Sigmoid colon (tissue), 4 donors: ENCODE data around the gene CALCR.

Experiments used
- EP300 ChIP-seq, 4 donors: sonication (generic); formaldehyde crosslinking; IDR thresholded peaks; one replicate each; pipeline ENCODE4 v1.6.1; 2017; ENCODE audit warnings: antibody characterized with exemption in 4 of 4
- POLR2A ChIP-seq, 2 donors: fragments of 450-650 bp; IDR thresholded peaks; one replicate each; pipeline ENCODE4 v1.6.1; 2016; ENCODE audit warnings: antibody characterized with exemption in 2 of 2, mild to moderate bottlenecking in 2 of 2, moderate library complexity in 2 of 2

DNA sequence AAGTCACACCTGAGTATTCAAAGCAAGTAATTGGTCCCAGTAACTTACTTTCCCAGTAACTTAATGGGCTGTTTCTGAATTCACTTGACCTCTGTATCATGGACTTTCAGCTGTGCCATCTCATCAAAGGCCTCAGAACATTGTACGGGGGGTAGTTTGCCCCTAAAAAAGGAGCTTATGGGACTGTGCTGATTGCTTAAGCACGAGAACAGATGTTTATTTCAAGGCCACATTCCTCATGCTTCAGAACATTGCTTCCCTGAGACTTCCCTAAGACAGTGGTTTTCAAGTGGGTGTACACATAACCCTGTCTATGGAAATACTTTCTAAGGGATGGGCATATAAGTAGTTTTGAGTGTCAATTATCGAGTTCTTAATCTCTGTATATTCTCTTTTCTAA is 26.8 kb downstream of the CALCR start:
- no peak for TF ChIP-seq POLR2A (IDR thresholded peaks at IDR 0.05)
- TF ChIP-seq EP300 (IDR thresholded peaks at IDR 0.05): no peak
